Stomach (tissue), 4 donors: Measurements from ENCODE around the gene GJA1.

ENCODE experiments used
- POLR2AphosphoS5 ChIP-seq, 3 donors: sonication (generic); formaldehyde crosslinking; IDR thresholded peaks; one replicate each; pipeline ENCODE4 v1.6.1; 2016; ENCODE audit warnings: antibody characterized with exemption in 3 of 3
- TF ChIP-seq, protein P1 (sequence below), 7 experiments: fragments of 450-650 bp in 4 of 7; fragments of 200-600 bp in 3 of 7; sonication (generic) in 3 of 7; IDR thresholded peaks; one replicate each; pipeline ENCODE4 v1.5.1; 2016 to 2019; ENCODE audit warnings: antibody characterized with exemption in 7 of 7, control low read depth in 2 of 7, mild to moderate bottlenecking in 1 of 7

DNA sequence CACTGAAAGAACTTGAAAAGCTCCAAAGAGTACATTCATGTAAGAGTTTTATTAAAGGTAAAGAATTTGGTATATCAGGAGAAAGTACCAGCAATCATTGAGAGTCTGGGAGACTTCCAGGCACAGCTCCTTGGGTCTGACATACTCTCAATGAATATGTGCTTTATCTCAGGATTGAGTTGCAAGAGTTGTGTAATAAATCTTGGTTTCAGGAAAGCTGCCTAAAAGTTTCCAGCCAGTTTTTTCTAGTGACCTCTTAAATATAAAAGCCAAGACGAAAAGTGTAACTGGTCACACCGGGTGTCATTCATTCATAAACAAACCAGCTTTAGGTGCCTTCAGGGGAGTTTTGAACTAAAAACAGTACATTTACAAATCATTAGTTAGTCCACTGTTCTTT lies 21.6 kb upstream of the GJA1 start:
- no peak for TF ChIP-seq POLR2AphosphoS5 (IDR thresholded peaks at IDR 0.05)
- TF ChIP-seq, protein P1, sequence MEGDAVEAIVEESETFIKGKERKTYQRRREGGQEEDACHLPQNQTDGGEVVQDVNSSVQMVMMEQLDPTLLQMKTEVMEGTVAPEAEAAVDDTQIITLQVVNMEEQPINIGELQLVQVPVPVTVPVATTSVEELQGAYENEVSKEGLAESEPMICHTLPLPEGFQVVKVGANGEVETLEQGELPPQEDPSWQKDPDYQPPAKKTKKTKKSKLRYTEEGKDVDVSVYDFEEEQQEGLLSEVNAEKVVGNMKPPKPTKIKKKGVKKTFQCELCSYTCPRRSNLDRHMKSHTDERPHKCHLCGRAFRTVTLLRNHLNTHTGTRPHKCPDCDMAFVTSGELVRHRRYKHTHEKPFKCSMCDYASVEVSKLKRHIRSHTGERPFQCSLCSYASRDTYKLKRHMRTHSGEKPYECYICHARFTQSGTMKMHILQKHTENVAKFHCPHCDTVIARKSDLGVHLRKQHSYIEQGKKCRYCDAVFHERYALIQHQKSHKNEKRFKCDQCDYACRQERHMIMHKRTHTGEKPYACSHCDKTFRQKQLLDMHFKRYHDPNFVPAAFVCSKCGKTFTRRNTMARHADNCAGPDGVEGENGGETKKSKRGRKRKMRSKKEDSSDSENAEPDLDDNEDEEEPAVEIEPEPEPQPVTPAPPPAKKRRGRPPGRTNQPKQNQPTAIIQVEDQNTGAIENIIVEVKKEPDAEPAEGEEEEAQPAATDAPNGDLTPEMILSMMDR (IDR thresholded peaks at IDR 0.05), result no peak
